IPS DF 6.9 (cell line): ENCODE measurements around the gene INPP5A.
"Not testable (repeated sequence)": the region's sequence is repeated elsewhere in the genome, so short reads cannot be mapped to it uniquely, and the experiment has no call there.

ENCODE experiments used
- DNase-seq: peaks from one replicate; pipeline ENCODE4 v3.0.0-alpha.2; 2013; ENCODE audit warnings: low read depth, low spot score
- H3K27ac ChIP-seq: one replicate; pipeline ENCODE4 v1.5.1; 2013; ENCODE audit warnings: low read length, control low read depth
- H3K27me3 ChIP-seq: 2 replicates; pipeline ENCODE4 v1.6.1; 2013; ENCODE audit warnings: mild to moderate bottlenecking, low read length; ENCODE audit not compliant: control insufficient read depth, insufficient read depth
- H3K36me3 ChIP-seq: 2 replicates; pipeline ENCODE4 v1.6.1; 2013; ENCODE audit warnings: low read length; ENCODE audit not compliant: control insufficient read depth, insufficient read depth
- H3K4me1 ChIP-seq: 2 replicates; pipeline ENCODE4 v1.6.1; 2013; ENCODE audit warnings: low read length; ENCODE audit not compliant: control insufficient read depth, insufficient read depth
- H3K4me3 ChIP-seq: 2 replicates; pipeline ENCODE4 v1.5.1; 2013; ENCODE audit warnings: mild to moderate bottlenecking, low read length
- H3K9me3 ChIP-seq: 2 replicates; pipeline ENCODE4 v1.6.1; 2013; ENCODE audit warnings: low read length, inconsistent platforms; ENCODE audit not compliant: control insufficient read depth, insufficient read depth
- WGBS: extraction: QIAGEN DNeasy Blood & Tissue Kit; methylation state at CpG from one replicate; pipeline ENCODE4 v1.1.7; 2013; ENCODE audit warnings: mixed read lengths, missing lambda C conversion rate; ENCODE audit not compliant: insufficient read length, insufficient coverage; 5-methylcytosine and 5-hydroxymethylcytosine counted together

The INPP5A gene

GRCh38 chr10:132735923-132736391 is 198.4 kb downstream of the INPP5A start:
- Histone ChIP-seq H3K9me3 (no peaks in the 10 kb centered on the region), H3K27ac (no peak overlapping the region), H3K4me3 (no peak overlapping the region), H3K4me1 (no peaks in the 10 kb centered on the region; the same call in 1 of the 2 replicates), H3K27me3 (no peaks in the 10 kb centered on the region), H3K36me3 (no peaks in the 10 kb centered on the region)
- DNase-seq = no peak
- WGBS = no CpG with 5 or more reads among the region's 24 CpGs

GRCh38 chr10:132737390-132738048 is 199.9 kb downstream of the INPP5A start:
- Histone ChIP-seq H3K4me3 (no peak overlapping the region), H3K4me1 (no peaks in the 10 kb centered on the region; the same call in 1 of the 2 replicates), H3K27me3 (no peaks in the 10 kb centered on the region), H3K36me3 (no peaks in the 10 kb centered on the region), H3K27ac (no peak overlapping the region), H3K9me3 (no peaks in the 10 kb centered on the region)
- no CpG with 5 or more reads among the region's 16 CpGs for WGBS
- no peak for DNase-seq

- peaks cover 1% of the 10 kb centered on the region; the same call in 1 of the 2 replicates for H3K4me1 ChIP-seq
- no peak overlapping the region for H3K27ac ChIP-seq
- no CpG with 5 or more reads among the region's 25 CpGs for WGBS
- H3K4me3 ChIP-seq = no peak overlapping the region
- DNase-seq = no peak
- no peaks in the 10 kb centered on the region for H3K36me3 ChIP-seq
- no peaks in the 10 kb centered on the region for H3K27me3 ChIP-seq
- no peaks in the 10 kb centered on the region for H3K9me3 ChIP-seq
Measured at GRCh38 chr10:132738454-132739224, 201.1 kb downstream of the INPP5A start.

DNA sequence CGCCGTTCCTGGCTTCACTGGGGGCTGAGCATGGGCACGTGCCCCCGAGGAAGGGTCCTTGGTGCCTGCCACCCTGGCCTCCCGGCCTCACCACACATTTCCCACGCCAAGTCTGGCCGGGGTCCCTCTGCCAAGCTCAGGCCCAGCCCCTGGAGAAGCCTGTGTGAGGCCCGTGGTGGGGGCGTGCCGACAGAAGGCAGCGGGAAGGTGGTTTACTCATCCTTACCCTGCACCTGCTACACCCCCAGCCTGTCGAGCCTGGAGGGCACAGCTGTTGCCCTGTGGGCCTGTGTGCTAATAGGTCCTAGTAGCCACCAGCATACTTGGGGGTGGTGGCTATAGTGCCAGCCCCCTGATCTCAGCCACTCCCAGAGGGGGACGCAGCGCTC is 201.6 kb downstream of the INPP5A start:
- DNase-seq = no peak
- no CpG with 5 or more reads among the region's 14 CpGs for WGBS
- Histone ChIP-seq H3K27ac (no peak overlapping the region), H3K4me3 (no peak overlapping the region), H3K27me3 (no peaks in the 10 kb centered on the region), H3K36me3 (no peaks in the 10 kb centered on the region), H3K4me1 (peaks cover 1% of the 10 kb centered on the region; the same call in 1 of the 2 replicates), H3K9me3 (no peaks in the 10 kb centered on the region)

- Histone ChIP-seq H3K27ac (no peak overlapping the region), H3K36me3 (no peaks in the 10 kb centered on the region), H3K27me3 (no peaks in the 10 kb centered on the region), H3K4me1 (peaks cover 1% of the 10 kb centered on the region; the same call in 1 of the 2 replicates), H3K9me3 (no peaks in the 10 kb centered on the region), H3K4me3 (no peak overlapping the region; the same call in 1 of the 2 replicates)
- no peak for DNase-seq
- no CpG with 5 or more reads among the region's 6 CpGs for WGBS
Measured at GRCh38 chr10:132740588-132740987, 203.0 kb downstream of the INPP5A start.

- Histone ChIP-seq H3K4me3 (no peak overlapping the region), H3K9me3 (no peaks in the 10 kb centered on the region), H3K4me1 (peaks cover 1% of the 10 kb centered on the region; the same call in 1 of the 2 replicates), H3K36me3 (no peaks in the 10 kb centered on the region), H3K27ac (no peak overlapping the region), H3K27me3 (no peaks in the 10 kb centered on the region)
- DNase-seq = no peak
- no CpG with 5 or more reads among the region's 27 CpGs for WGBS
Measured at GRCh38 chr10:132742167-132742836, 204.7 kb downstream of the INPP5A start.

GRCh38 chr10:132742837-132743194 is 205.2 kb downstream of the INPP5A start:
- Histone ChIP-seq H3K9me3 (no peaks in the 10 kb centered on the region), H3K4me3 (no peak overlapping the region), H3K27ac (no peak overlapping the region), H3K36me3 (no peaks in the 10 kb centered on the region), H3K4me1 (peaks cover 1% of the 10 kb centered on the region; the same call in 1 of the 2 replicates), H3K27me3 (no peaks in the 10 kb centered on the region)
- DNase-seq = no peak
- no CpG with 5 or more reads among the region's 12 CpGs for WGBS

GRCh38 chr10:132743196-132743924 is 205.8 kb downstream of the INPP5A start:
- not testable (repeated sequence) for H3K27ac ChIP-seq
- WGBS = no CpG with 5 or more reads among the region's 30 CpGs

GRCh38 chr10:132743925-132744490 is 206.4 kb downstream of the INPP5A start:
- WGBS = no CpG with 5 or more reads among the region's 18 CpGs
- peaks cover 1% of the 10 kb centered on the region; the same call in 1 of the 2 replicates for H3K4me1 ChIP-seq
- no peak overlapping the region for H3K4me3 ChIP-seq
- no peak for DNase-seq
- no peak overlapping the region for H3K27ac ChIP-seq
- no peaks in the 10 kb centered on the region for H3K9me3 ChIP-seq
- H3K36me3 ChIP-seq = no peaks in the 10 kb centered on the region
- no peaks in the 10 kb centered on the region for H3K27me3 ChIP-seq

More at GRCh38 chr10:132743196-132743924, 205.8 kb downstream of the INPP5A start:
- not testable (repeated sequence) for DNase-seq, H3K27me3 ChIP-seq, H3K36me3 ChIP-seq, H3K4me1 ChIP-seq, H3K4me3 ChIP-seq, H3K9me3 ChIP-seq
